GM18858 (cell line): ENCODE measurements around the gene NLRP13.

Experiments
- ATAC-seq: cut with Tn5 transposase; IDR thresholded peaks from one replicate; pipeline ENCODE4 v1.9.1; 2021; ENCODE audit not compliant: unreplicated experiment

NLRP13 gene

GRCh38 chr19:55907286-55907685 is 24.9 kb downstream of the NLRP13 start:
- no peak for ATAC-seq

- no peak for ATAC-seq
These were observed 29.9 kb downstream of the NLRP13 start for GRCh38 chr19:55902080-55902751.

GRCh38 chr19:55901369-55902079 is 30.6 kb downstream of the NLRP13 start:
- no peak for ATAC-seq

GRCh38 chr19:55898911-55899310 is 33.2 kb downstream of the NLRP13 start:
- ATAC-seq = no peak

GRCh38 chr19:55882626-55883025 is 49.5 kb downstream of the NLRP13 start:
- no peak for ATAC-seq

- ATAC-seq = no peak
These were observed 54.9 kb downstream of the NLRP13 start for GRCh38 chr19:55877211-55877610.

- ATAC-seq = no peak
These were observed 61.4 kb downstream of the NLRP13 start for GRCh38 chr19:55870736-55871135.

- ATAC-seq = no peak
These were observed 65.0 kb downstream of the NLRP13 start for GRCh38 chr19:55867101-55867500.

- no peak for ATAC-seq
These were observed 65.6 kb downstream of the NLRP13 start for GRCh38 chr19:55866521-55866920.

- no peak for ATAC-seq
These were observed 73.2 kb downstream of the NLRP13 start for GRCh38 chr19:55858969-55859368.

- no peak for ATAC-seq
These were observed 73.7 kb downstream of the NLRP13 start for GRCh38 chr19:55858401-55858800.

GRCh38 chr19:55857974-55858373 is 74.2 kb downstream of the NLRP13 start:
- no peak for ATAC-seq

- no peak for ATAC-seq
These were observed 75.0 kb downstream of the NLRP13 start for GRCh38 chr19:55857149-55857548.

- no peak for ATAC-seq
These were observed 77.0 kb downstream of the NLRP13 start for GRCh38 chr19:55855160-55855559.
